CD4-positive, CD25-positive, alpha-beta regulatory T cell (primary cell): Measurements from ENCODE around the gene ARHGAP20. TPM values are rescaled to one million over a fixed set of nuclear protein-coding genes. Genes with fewer than 3 reads are reported as not detected.

Experiments used
- ATAC-seq, 2 donors: fragments of 150-1000 bp; cut with Tn5 transposase; one replicate each; pipeline ENCODE4 v1.10.0; 2021; ENCODE audit warnings: low read depth in 2 of 2, moderate number of reproducible peaks in 2 of 2, moderate library complexity in 1 of 2
- DNase-seq, 3 donors: peaks; one replicate each; pipeline versions ENCODE4 v3.0.0 to v3.0.0-alpha.2; 2012 to 2022; ENCODE audit warnings: mixed read lengths in 1 of 3
- H3K27ac ChIP-seq: one replicate; pipeline ENCODE4 v1.7.0; 2013; ENCODE audit warnings: mild to moderate bottlenecking, low read length; ENCODE audit not compliant: insufficient read depth, poor library complexity, severe bottlenecking
- H3K27me3 ChIP-seq: one replicate; pipeline ENCODE4 v1.7.0; 2013; ENCODE audit warnings: low read length; ENCODE audit not compliant: control insufficient read depth, insufficient read depth
- H3K36me3 ChIP-seq: one replicate; pipeline ENCODE4 v1.7.0; 2013; ENCODE audit warnings: mild to moderate bottlenecking, low read length, moderate library complexity; ENCODE audit not compliant: control insufficient read depth, insufficient read depth
- H3K4me1 ChIP-seq: 2 replicates; pipeline ENCODE4 v1.7.0; 2013; ENCODE audit warnings: mild to moderate bottlenecking, low read length; ENCODE audit not compliant: insufficient read depth, control insufficient read depth, poor library complexity, severe bottlenecking
- H3K4me3 ChIP-seq: one replicate; pipeline ENCODE4 v1.7.0; 2013; ENCODE audit warnings: low read depth, mild to moderate bottlenecking, low read length, moderate library complexity
- H3K9me3 ChIP-seq, 2 experiments: 1 replicate in 1 of 2; 2 replicates in 1 of 2; pipeline ENCODE4 v1.7.0; 2013; ENCODE audit warnings: low read length in 2 of 2, mild to moderate bottlenecking in 1 of 2, moderate library complexity in 1 of 2; ENCODE audit not compliant: control insufficient read depth in 2 of 2
- H3K27ac Mint-ChIP-seq, 3 donors: one replicate each; pipeline ENCODE4 v1.8.0; 2020 to 2022; ENCODE audit warnings: mild to moderate bottlenecking in 3 of 3, mixed read lengths in 3 of 3, moderate library complexity in 2 of 3
- H3K27me3 Mint-ChIP-seq: one replicate; pipeline ENCODE4 v1.8.0; 2022; ENCODE audit warnings: mild to moderate bottlenecking, mixed read lengths
- H3K36me3 Mint-ChIP-seq: one replicate; pipeline ENCODE4 v1.8.0; 2020; ENCODE audit warnings: mixed read lengths
- H3K4me1 Mint-ChIP-seq, 4 donors: one replicate each; pipeline ENCODE4 v1.8.0; 2020 to 2022; ENCODE audit warnings: mixed read lengths in 4 of 4, mild to moderate bottlenecking in 1 of 4
- H3K4me3 Mint-ChIP-seq, 4 donors: one replicate each; pipeline ENCODE4 v1.8.0; 2020 to 2022; ENCODE audit warnings: mild to moderate bottlenecking in 4 of 4, mixed read lengths in 4 of 4, moderate library complexity in 3 of 4
- H3K9me3 Mint-ChIP-seq, 7 donors: one replicate each; pipeline ENCODE4 v1.8.0; 2020 to 2022; ENCODE audit warnings: mixed read lengths in 7 of 7, mild to moderate bottlenecking in 3 of 7, moderate library complexity in 2 of 7
- polyA plus RNA-seq, 4 donors: library from polyadenylated mRNA; unstranded; fragments of 300-500 nt; fragmentation: Illumina TruSeq; gene quantifications; one replicate each; pipeline ENCODE4 v1.2.3, GENCODE V29; 2021
- total RNA-seq: library from RNA; stranded (reverse); gene quantifications from one replicate; pipeline ENCODE4 v1.2.3, GENCODE V29; 2022

ARHGAP20 gene
- total and polyA plus RNA-seq, 5 donors from 2014 or later: not detected

GRCh38 chr11:110679323-110679975 lies 32.8 kb downstream of the ARHGAP20 start:
- Mint-ChIP-seq H3K27me3 (no peaks in the 10 kb centered on the region), H3K4me3 (no peak overlapping the region), H3K4me1 (peaks cover 0 to 5% (median 0%) of the 10 kb centered on the region in 4 donors), H3K27ac (no peak overlapping the region), H3K9me3 (peaks cover 0 to 2% (median 0%) of the 10 kb centered on the region in 7 donors), H3K36me3 (no peaks in the 10 kb centered on the region)
- ATAC-seq (no peak), DNase-seq (no peak)
- H3K27ac ChIP-seq: no peak overlapping the region
- no peaks in the 10 kb centered on the region for H3K36me3 ChIP-seq
- peaks cover 2% of the 10 kb centered on the region for H3K27me3 ChIP-seq
- H3K4me3 ChIP-seq: no peak overlapping the region
- H3K4me1 ChIP-seq: no peaks in the 10 kb centered on the region
- no peaks in the 10 kb centered on the region for H3K9me3 ChIP-seq

GRCh38 chr11:110675548-110675947 lies 36.7 kb downstream of the ARHGAP20 start:
- H3K4me3 ChIP-seq: no peak overlapping the region
- Mint-ChIP-seq H3K9me3 (peaks cover 0 to 3% (median 0%) of the 10 kb centered on the region in 7 donors), H3K27me3 (peaks cover 4% of the 10 kb centered on the region), H3K27ac (no peak overlapping the region), H3K4me1 (peaks cover 0 to 5% (median 0%) of the 10 kb centered on the region in 4 donors), H3K36me3 (no peaks in the 10 kb centered on the region), H3K4me3 (no peak overlapping the region)
- H3K36me3 ChIP-seq: no peaks in the 10 kb centered on the region
- DNase-seq (no peak), ATAC-seq (no peak)
- H3K27ac ChIP-seq: no peak overlapping the region
- H3K27me3 ChIP-seq: peaks cover 2% of the 10 kb centered on the region
- H3K4me1 ChIP-seq: no peaks in the 10 kb centered on the region
- no peaks in the 10 kb centered on the region for H3K9me3 ChIP-seq

DNA sequence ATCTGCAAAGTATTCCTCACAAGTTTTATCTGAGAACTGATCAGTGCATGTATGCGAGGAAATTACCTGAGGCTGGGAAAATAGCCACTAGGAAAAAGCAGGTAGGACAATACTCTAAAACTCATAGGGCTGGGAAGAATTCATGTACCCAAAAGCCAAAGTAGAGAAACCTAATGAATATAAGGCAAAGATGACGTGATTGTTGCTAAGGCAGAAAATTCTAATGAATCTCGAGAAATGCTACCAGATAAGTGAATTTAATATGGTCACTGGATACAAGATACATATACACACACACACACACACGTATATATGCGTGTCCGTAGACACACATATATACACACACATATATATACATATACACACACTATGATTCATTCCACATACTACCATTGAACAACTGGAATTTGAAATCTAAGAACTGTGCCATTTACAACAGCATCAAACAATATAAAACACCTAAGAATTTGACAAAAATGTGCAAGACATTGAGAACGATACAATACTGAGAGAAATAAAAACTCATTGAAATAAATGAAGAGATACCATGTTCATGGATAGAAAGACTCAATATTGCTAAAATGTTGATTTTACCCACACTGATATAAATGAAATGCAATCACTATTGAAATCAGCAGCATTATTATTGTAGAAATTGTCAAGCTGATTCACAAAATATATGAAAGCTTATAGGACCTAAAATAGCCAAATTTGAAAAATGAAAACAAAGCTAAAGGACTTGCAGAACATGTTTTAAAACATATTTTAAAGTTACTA lies 46.4 kb downstream of the ARHGAP20 start:
- no peak overlapping the region for H3K4me3 ChIP-seq
- no peaks in the 10 kb centered on the region for H3K9me3 ChIP-seq
- H3K27ac ChIP-seq: no peak overlapping the region
- H3K36me3 ChIP-seq: no peaks in the 10 kb centered on the region
- H3K9me3 Mint-ChIP-seq: peaks cover 0 to 4% (median 0%) of the 10 kb centered on the region in 7 donors
- H3K27me3 ChIP-seq: no peaks in the 10 kb centered on the region
- no peak overlapping the region for H3K27ac Mint-ChIP-seq
- no peaks in the 10 kb centered on the region for H3K36me3 Mint-ChIP-seq
- H3K27me3 Mint-ChIP-seq: no peaks in the 10 kb centered on the region
- DNase-seq (no peak), ATAC-seq (no peak)
- no peaks in the 10 kb centered on the region for H3K4me1 Mint-ChIP-seq
- no peaks in the 10 kb centered on the region for H3K4me1 ChIP-seq
- H3K4me3 Mint-ChIP-seq: no peak overlapping the region

DNA sequence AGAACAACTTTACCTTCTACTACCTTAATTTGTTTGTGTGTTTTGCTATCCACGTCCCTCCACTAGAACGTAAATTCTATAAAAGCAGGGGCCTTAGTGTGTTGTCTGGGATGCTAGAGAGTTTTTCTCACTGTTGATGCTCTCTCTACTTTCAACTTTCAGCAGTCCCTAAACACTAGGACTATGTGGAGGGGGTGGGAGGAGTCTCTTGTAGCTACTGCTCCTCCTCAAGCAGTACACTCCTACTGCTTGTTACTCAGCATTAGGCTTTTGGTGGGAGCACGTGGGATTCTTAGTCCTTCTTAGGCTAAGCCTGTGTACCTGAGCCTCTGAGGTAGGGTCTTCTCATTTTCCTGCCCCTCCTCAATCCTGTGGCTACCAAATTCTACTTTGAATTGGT lies 56.3 kb downstream of the ARHGAP20 start:
- H3K36me3 Mint-ChIP-seq: no peaks in the 10 kb centered on the region
- Histone ChIP-seq H3K27me3 (no peaks in the 10 kb centered on the region), H3K27ac (no peak overlapping the region), H3K36me3 (no peaks in the 10 kb centered on the region), H3K4me1 (no peaks in the 10 kb centered on the region), H3K4me3 (no peak overlapping the region), H3K9me3 (peaks cover 0 to 2% of the 10 kb centered on the region in 2 experiments)
- no peaks in the 10 kb centered on the region for H3K4me1 Mint-ChIP-seq
- H3K27ac Mint-ChIP-seq: no peak overlapping the region
- H3K9me3 Mint-ChIP-seq: peaks cover 0 to 4% (median 2%) of the 10 kb centered on the region in 7 donors
- no peak for ATAC-seq
- no peak overlapping the region for H3K4me3 Mint-ChIP-seq
- no peak for DNase-seq
- peaks cover 3% of the 10 kb centered on the region for H3K27me3 Mint-ChIP-seq

DNA sequence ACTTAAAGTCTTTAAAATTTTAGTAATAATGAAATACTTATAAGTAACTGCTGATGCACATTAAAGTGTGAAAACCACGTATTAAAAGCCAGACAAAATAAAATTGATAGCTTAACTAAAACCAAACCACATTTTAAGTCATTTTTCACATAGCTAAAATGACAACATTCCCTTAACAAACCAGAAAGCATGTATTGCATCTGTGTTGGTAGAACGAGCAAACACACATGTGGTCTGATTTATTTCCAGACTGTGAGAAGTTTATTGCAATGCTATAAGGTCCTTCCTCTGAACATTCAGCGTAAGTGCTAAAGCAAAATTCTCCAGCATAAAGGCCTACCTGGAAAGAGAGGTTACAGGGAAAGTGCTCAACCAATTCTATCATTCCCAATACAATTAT lies 57.8 kb downstream of the ARHGAP20 start:
- peaks cover 4% of the 10 kb centered on the region for H3K27me3 Mint-ChIP-seq
- no peak overlapping the region for H3K27ac Mint-ChIP-seq
- H3K4me3 ChIP-seq: no peak overlapping the region
- H3K9me3 Mint-ChIP-seq: peaks cover 0 to 6% (median 4%) of the 10 kb centered on the region in 7 donors
- H3K27me3 ChIP-seq: no peaks in the 10 kb centered on the region
- ATAC-seq: no peak
- H3K27ac ChIP-seq: no peak overlapping the region
- H3K4me1 Mint-ChIP-seq: no peaks in the 10 kb centered on the region
- no peaks in the 10 kb centered on the region for H3K36me3 ChIP-seq
- H3K4me1 ChIP-seq: no peaks in the 10 kb centered on the region
- no peak for DNase-seq
- H3K36me3 Mint-ChIP-seq: no peaks in the 10 kb centered on the region
- H3K4me3 Mint-ChIP-seq: no peak overlapping the region
- peaks cover 0 to 2% of the 10 kb centered on the region in 2 experiments for H3K9me3 ChIP-seq

DNA sequence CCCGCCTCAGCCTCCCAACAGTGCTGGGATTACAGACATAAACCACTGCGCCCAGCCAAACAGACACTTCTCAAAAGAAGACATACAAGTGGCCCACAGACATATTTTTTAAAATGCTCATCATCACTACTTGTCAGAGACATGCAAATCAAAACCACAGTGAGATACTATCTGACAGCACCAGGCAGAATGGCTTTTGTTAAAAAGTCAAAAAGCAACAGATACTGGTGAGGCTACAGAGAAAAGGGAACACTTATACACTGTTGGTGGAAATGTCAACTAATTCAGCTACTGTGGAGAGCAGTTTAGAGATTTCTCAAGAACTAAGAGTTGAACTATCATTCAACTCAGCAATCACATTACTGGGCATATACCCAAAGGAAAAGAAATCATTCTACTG lies 67.0 kb downstream of the ARHGAP20 start:
- Histone ChIP-seq H3K36me3 (no peaks in the 10 kb centered on the region), H3K27ac (no peak overlapping the region), H3K4me1 (no peaks in the 10 kb centered on the region), H3K4me3 (no peak overlapping the region), H3K27me3 (no peaks in the 10 kb centered on the region), H3K9me3 (peaks cover 0 to 6% of the 10 kb centered on the region in 2 experiments)
- H3K27me3 Mint-ChIP-seq: peaks cover 8% of the 10 kb centered on the region
- no peak overlapping the region for H3K27ac Mint-ChIP-seq
- no peak overlapping the region for H3K4me3 Mint-ChIP-seq
- H3K4me1 Mint-ChIP-seq: no peaks in the 10 kb centered on the region
- H3K9me3 Mint-ChIP-seq: peaks cover 0 to 8% (median 3%) of the 10 kb centered on the region in 7 donors
- ATAC-seq: no peak
- DNase-seq: no peak
- H3K36me3 Mint-ChIP-seq: no peaks in the 10 kb centered on the region

DNA sequence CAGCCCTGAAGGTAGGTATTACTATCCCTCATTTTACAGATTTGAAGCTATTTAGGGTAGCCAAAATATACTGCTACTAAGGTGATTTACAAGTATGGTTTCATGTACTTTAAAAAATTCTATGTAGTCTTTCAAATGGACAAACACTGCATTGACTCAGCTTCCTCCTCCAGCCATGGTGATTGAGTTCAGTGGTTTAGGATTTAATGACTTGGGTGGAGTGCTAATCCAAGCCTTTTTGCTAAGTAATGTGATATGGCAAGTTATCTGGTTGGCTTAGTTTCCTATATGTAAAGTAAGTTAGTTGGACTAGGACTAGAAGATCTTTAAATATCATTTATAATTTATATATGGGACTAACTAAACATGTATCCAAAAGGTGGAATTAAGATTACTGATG lies 77.9 kb downstream of the ARHGAP20 start:
- H3K9me3 ChIP-seq: no peaks in the 10 kb centered on the region
- H3K4me1 ChIP-seq: no peaks in the 10 kb centered on the region
- ATAC-seq (no peak), DNase-seq (no peak)
- no peak overlapping the region for H3K4me3 ChIP-seq
- Mint-ChIP-seq H3K36me3 (no peaks in the 10 kb centered on the region), H3K27ac (no peak overlapping the region), H3K9me3 (peaks cover 0 to 5% (median 0%) of the 10 kb centered on the region in 7 donors), H3K4me3 (no peak overlapping the region), H3K4me1 (no peaks in the 10 kb centered on the region), H3K27me3 (peaks cover 4% of the 10 kb centered on the region)
- H3K27me3 ChIP-seq: no peaks in the 10 kb centered on the region
- H3K36me3 ChIP-seq: no peaks in the 10 kb centered on the region
- H3K27ac ChIP-seq: no peak overlapping the region
